HepG2 (cell line): ENCODE results near the gene TMC8. TPM values are rescaled to one million over a fixed set of nuclear protein-coding genes. Genes with fewer than 3 reads are reported as not detected.

Source experiments
- CBX2 ChIP-seq, 2 experiments: fragments of 200-600 bp in 1 of 2; sonication (generic); formaldehyde crosslinking in 1 of 2; IDR thresholded peaks; 2 replicates each; pipeline versions ENCODE4 v1.7.0 to v1.8.1; 2018 to 2022; ENCODE audit warnings: low read depth in 2 of 2, low read length in 1 of 2, mild to moderate bottlenecking in 1 of 2, missing genetic modification reagents in 1 of 2
- CEBPB ChIP-seq: IDR thresholded peaks from 2 replicates; pipeline ENCODE4 v1.6.1; 2011; ENCODE audit warnings: low read depth, low read length, improper control_type of control experiment, borderline replicate concordance
- ETS1 ChIP-seq: sonication (generic); formaldehyde crosslinking; IDR thresholded peaks from 2 replicates; pipeline ENCODE4 v1.4.0; 2020; ENCODE audit warnings: missing genetic modification reagents
- ETV5 ChIP-seq: IDR thresholded peaks from 2 replicates; pipeline ENCODE4 v1.6.1; 2018; ENCODE audit warnings: missing biosample characterization, missing genetic modification reagents, inconsistent platforms, borderline replicate concordance
- HNRNPUL1 ChIP-seq: fragments of 200-400 bp; formaldehyde crosslinking; IDR thresholded peaks from 2 replicates; pipeline ENCODE4 v1.6.1; 2017; ENCODE audit warnings: low read depth, mild to moderate bottlenecking, low read length, moderate library complexity
- SP140L ChIP-seq: sonication (generic); formaldehyde crosslinking; IDR thresholded peaks from 2 replicates; pipeline ENCODE4 v1.4.0; 2020; ENCODE audit warnings: missing genetic modification reagents, borderline replicate concordance
- THYN1 ChIP-seq: sonication (generic); formaldehyde crosslinking; IDR thresholded peaks from 2 replicates; pipeline ENCODE4 v1.8.1; 2023; ENCODE audit warnings: low read depth, mild to moderate bottlenecking, moderate library complexity, missing genetic modification reagents, borderline replicate concordance
- ZNF280B ChIP-seq: sonication (generic); formaldehyde crosslinking; IDR thresholded peaks from 2 replicates; pipeline ENCODE4 v1.5.0; 2020; ENCODE audit warnings: missing genetic modification reagents, mild to moderate bottlenecking, borderline replicate concordance
- ZNF296 ChIP-seq: sonication (generic); formaldehyde crosslinking; conservative IDR thresholded peaks from 2 replicates; pipeline ENCODE4 v1.5.0; 2020; ENCODE audit warnings: mild to moderate bottlenecking, missing genetic modification reagents
- polyA plus RNA-seq, 8 experiments: library from polyadenylated mRNA; depleted of rRNA in 3 of 8; stranded (reverse) in 7 of 8; unstranded in 1 of 8; fragments of >200 nt; fragmentation: Illumina TruSeq in 4 of 8; extraction: Trizol in 4 of 8; gene quantifications; 2 replicates each; pipeline versions ENCODE4 v1.2.1 to v1.2.3, GENCODE V29; 2011 to 2016; ENCODE audit warnings: low read depth in 4 of 8, missing spikeins in 1 of 8, mixed read lengths in 1 of 8; ENCODE audit not compliant: insufficient read depth in 1 of 8
- total RNA-seq, 5 experiments: library from RNA; depleted of rRNA; stranded (reverse); fragments of >200 nt; fragmentation: Illumina TruSeq; extraction: Trizol; gene quantifications; 2 replicates each; pipeline ENCODE4 v1.2.3, GENCODE V29; 2016; ENCODE audit warnings: low read depth in 1 of 5
- TF ChIP-seq, protein P1 (sequence below): sonication (generic); formaldehyde crosslinking; IDR thresholded peaks from 2 replicates; pipeline ENCODE4 v1.4.0; 2020; ENCODE audit warnings: missing genetic modification reagents, borderline replicate concordance
- TF ChIP-seq, protein P2 (sequence below): sonication (generic); formaldehyde crosslinking; IDR thresholded peaks from 2 replicates; pipeline ENCODE4 v1.4.0; 2020; ENCODE audit warnings: low read depth, missing genetic modification reagents

TMC8 gene
- total and polyA plus RNA-seq, 2 of the 13 experiments (the other 11 are each of a cell fraction or from before 2014, with no cell fraction given): 0.53 to 7.8 TPM

- TF ChIP-seq, protein P1, sequence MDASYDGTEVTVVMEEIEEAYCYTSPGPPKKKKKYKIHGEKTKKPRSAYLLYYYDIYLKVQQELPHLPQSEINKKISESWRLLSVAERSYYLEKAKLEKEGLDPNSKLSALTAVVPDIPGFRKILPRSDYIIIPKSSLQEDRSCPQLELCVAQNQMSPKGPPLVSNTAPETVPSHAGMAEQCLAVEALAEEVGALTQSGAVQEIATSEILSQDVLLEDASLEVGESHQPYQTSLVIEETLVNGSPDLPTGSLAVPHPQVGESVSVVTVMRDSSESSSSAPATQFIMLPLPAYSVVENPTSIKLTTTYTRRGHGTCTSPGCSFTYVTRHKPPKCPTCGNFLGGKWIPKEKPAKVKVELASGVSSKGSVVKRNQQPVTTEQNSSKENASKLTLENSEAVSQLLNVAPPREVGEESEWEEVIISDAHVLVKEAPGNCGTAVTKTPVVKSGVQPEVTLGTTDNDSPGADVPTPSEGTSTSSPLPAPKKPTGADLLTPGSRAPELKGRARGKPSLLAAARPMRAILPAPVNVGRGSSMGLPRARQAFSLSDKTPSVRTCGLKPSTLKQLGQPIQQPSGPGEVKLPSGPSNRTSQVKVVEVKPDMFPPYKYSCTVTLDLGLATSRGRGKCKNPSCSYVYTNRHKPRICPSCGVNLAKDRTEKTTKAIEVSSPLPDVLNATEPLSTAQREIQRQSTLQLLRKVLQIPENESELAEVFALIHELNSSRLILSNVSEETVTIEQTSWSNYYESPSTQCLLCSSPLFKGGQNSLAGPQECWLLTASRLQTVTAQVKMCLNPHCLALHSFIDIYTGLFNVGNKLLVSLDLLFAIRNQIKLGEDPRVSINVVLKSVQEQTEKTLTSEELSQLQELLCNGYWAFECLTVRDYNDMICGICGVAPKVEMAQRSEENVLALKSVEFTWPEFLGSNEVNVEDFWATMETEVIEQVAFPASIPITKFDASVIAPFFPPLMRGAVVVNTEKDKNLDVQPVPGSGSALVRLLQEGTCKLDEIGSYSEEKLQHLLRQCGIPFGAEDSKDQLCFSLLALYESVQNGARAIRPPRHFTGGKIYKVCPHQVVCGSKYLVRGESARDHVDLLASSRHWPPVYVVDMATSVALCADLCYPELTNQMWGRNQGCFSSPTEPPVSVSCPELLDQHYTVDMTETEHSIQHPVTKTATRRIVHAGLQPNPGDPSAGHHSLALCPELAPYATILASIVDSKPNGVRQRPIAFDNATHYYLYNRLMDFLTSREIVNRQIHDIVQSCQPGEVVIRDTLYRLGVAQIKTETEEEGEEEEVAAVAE (CRISPR knock-in tag): peak; percentile 76; the same call in 1 of the 2 replicates
- TF ChIP-seq CEBPB (no peak), ZNF280B (CRISPR knock-in tag) (0 out of 2 replicates have a peak, but pooled peaks have one; percentile 44), HNRNPUL1 (no peak), ETS1 (CRISPR knock-in tag) (no peak), ETV5 (CRISPR knock-in tag) (peak; percentile 100), CBX2 (IDR thresholded peaks at IDR 0.05; ENCODE audit: low read depth, low read length) (no peak), CBX2 (CRISPR knock-in tag; IDR thresholded peaks at IDR 0.05; ENCODE audit: low read depth) (no peak), THYN1 (CRISPR knock-in tag) (0 out of 2 replicates have a peak, but pooled peaks have one; percentile 32), ZNF296 (CRISPR knock-in tag) (no peak), SP140L (CRISPR knock-in tag) (no peak)
- TF ChIP-seq, protein P2, sequence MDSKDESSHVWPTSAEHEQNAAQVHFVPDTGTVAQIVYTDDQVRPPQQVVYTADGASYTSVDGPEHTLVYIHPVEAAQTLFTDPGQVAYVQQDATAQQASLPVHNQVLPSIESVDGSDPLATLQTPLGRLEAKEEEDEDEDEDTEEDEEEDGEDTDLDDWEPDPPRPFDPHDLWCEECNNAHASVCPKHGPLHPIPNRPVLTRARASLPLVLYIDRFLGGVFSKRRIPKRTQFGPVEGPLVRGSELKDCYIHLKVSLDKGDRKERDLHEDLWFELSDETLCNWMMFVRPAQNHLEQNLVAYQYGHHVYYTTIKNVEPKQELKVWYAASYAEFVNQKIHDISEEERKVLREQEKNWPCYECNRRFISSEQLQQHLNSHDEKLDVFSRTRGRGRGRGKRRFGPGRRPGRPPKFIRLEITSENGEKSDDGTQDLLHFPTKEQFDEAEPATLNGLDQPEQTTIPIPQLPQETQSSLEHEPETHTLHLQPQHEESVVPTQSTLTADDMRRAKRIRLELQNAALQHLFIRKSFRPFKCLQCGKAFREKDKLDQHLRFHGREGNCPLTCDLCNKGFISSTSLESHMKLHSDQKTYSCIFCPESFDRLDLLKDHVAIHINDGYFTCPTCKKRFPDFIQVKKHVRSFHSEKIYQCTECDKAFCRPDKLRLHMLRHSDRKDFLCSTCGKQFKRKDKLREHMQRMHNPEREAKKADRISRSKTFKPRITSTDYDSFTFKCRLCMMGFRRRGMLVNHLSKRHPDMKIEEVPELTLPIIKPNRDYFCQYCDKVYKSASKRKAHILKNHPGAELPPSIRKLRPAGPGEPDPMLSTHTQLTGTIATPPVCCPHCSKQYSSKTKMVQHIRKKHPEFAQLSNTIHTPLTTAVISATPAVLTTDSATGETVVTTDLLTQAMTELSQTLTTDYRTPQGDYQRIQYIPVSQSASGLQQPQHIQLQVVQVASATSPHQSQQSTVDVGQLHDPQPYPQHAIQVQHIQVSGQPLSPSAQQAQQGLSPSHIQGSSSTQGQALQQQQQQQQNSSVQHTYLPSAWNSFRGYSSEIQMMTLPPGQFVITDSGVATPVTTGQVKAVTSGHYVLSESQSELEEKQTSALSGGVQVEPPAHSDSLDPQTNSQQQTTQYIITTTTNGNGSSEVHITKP (CRISPR knock-in tag): 0 out of 2 replicates have a peak, but pooled peaks have one; percentile 14
These were observed 3.2 kb upstream of the TMC8 start (continued) for GRCh38 chr17:78127239-78127887.
